Measurements from ENCODE around the gene TMEM178A. TPM values are rescaled to one million over a fixed set of nuclear protein-coding genes. Genes with fewer than 3 reads are reported as not detected.

TMEM178A gene
- total and polyA plus RNA-seq, 11 donors = 0.65 to 4.6 (median 3.0) TPM

GRCh38 chr2:39738936-39739335 is 73.2 kb downstream of the TMEM178A start:
- intact Hi-C loops (cut with DNase I) = loop anchor here in 1 of 10 donors (10.0 kb wide), 1 partner anchor 364 kb away; no protein-coding TSS in a partner anchor
- ATAC-seq (no peak), DNase-seq (no peak)
- Histone ChIP-seq H3K27ac (no peak overlapping the region), H3K4me3 (no peak overlapping the region), H3K9me3 (no peaks in the 10 kb centered on the region), H3K36me3 (peaks cover 0 to 94% (median 85%) of the 10 kb centered on the region in 9 donors), H3K4me1 (peaks cover 0 to 15% (median 0%) of the 10 kb centered on the region in 12 donors), H3K27me3 (no peaks in the 10 kb centered on the region)
- TF ChIP-seq CTCF (IDR thresholded peaks at IDR 0.05) (no peak), POLR2A (IDR thresholded peaks at IDR 0.05) (no peak)
- WGBS, 4 donors = 75 to 87% (median 81%) methylated on average over 2 of the region's 2 CpGs

GRCh38 chr2:39739386-39739785 is 73.7 kb downstream of the TMEM178A start:
- H3K4me1 ChIP-seq = peaks cover 0 to 15% (median 0%) of the 10 kb centered on the region in 12 donors
- no peak overlapping the region for H3K27ac ChIP-seq
- DNase-seq = no peak
- H3K4me3 ChIP-seq = no peak overlapping the region
- no peak for ATAC-seq
- H3K9me3 ChIP-seq = no peaks in the 10 kb centered on the region
- peaks cover 0 to 97% (median 88%) of the 10 kb centered on the region in 9 donors for H3K36me3 ChIP-seq
- intact Hi-C loops (cut with DNase I) = loop anchor here in 1 of 10 donors (10.0 kb wide), 1 partner anchor 365 kb away; no protein-coding TSS in a partner anchor
- WGBS, 4 donors = 47 to 58% (median 48%) methylated on average over 5 of the region's 5 CpGs
- TF ChIP-seq POLR2A (IDR thresholded peaks at IDR 0.05) (no peak), CTCF (IDR thresholded peaks at IDR 0.05) (no peak)
- H3K27me3 ChIP-seq = no peaks in the 10 kb centered on the region

GRCh38 chr2:39741871-39742270 is 76.2 kb downstream of the TMEM178A start:
- ATAC-seq (peak in 1 of 4 donors; percentile 61), DNase-seq (no peak)
- TF ChIP-seq CTCF (IDR thresholded peaks at IDR 0.05) (no peak), POLR2A (IDR thresholded peaks at IDR 0.05) (no peak)
- Histone ChIP-seq H3K27ac (no peak overlapping the region), H3K4me1 (peaks cover 0 to 15% (median 0%) of the 10 kb centered on the region in 12 donors), H3K9me3 (no peaks in the 10 kb centered on the region), H3K27me3 (no peaks in the 10 kb centered on the region), H3K36me3 (peaks cover 0 to 97% (median 81%) of the 10 kb centered on the region in 9 donors), H3K4me3 (no peak overlapping the region)
- intact Hi-C loops (cut with DNase I) = no loop called here
- 96 to 100% (median 99%) methylated on average over 1 of the region's 1 CpG for WGBS, 4 donors

DNA sequence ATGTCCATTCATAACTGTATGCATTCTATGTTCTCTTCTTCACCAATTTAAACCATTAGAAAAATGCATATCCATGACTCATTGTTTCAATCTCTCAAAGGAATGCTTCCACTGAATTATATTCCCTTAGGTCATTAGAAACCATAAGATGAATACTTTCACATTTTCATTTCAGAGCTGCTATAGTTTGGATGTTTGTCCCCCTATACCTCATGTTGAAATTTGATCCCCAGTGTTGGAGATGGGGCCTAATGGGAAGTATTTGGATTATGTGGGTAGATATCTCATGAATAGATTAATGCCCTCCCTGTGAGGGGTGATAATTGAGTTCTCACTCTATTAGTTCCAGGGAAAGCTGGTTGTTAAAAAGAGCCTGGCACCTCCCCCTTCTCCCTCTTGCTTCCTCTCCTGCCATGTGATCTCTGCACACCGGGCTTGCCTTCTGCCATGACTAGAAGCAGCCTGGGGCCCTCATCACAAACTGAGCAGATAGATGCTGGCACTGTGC is 77.6 kb downstream of the TMEM178A start:
- TF ChIP-seq CTCF (IDR thresholded peaks at IDR 0.05) (no peak), POLR2A (IDR thresholded peaks at IDR 0.05) (no peak)
- intact Hi-C loops (cut with DNase I) = no loop called here
- DNase-seq = no peak
- peak in 1 of 4 donors; percentile 39 for ATAC-seq
- peaks cover 0 to 15% (median 0%) of the 10 kb centered on the region in 12 donors for H3K4me1 ChIP-seq
- H3K27ac ChIP-seq = no peak overlapping the region
- no peaks in the 10 kb centered on the region for H3K27me3 ChIP-seq
- peaks cover 0 to 99% (median 67%) of the 10 kb centered on the region in 9 donors for H3K36me3 ChIP-seq
- H3K4me3 ChIP-seq = no peak overlapping the region
- H3K9me3 ChIP-seq = no peaks in the 10 kb centered on the region
- 23 to 54% (median 34%) methylated on average over 1 of the region's 1 CpG for WGBS, 4 donors
